WERI-Rb-1 (cell line): ENCODE measurements around the gene ZNF710.

Source experiments
- DNase-seq: peaks from one replicate; pipeline ENCODE4 v3.0.0-alpha.2; 2020
- H3K27ac ChIP-seq: fragments of 250-450 bp; sonication (Bioruptor Pico); 2 replicates; pipeline ENCODE4 v1.5.1; 2020; ENCODE audit warnings: mild to moderate bottlenecking, moderate library complexity
- H3K27me3 ChIP-seq: fragments of 250-450 bp; sonication (Bioruptor Pico); 2 replicates; pipeline ENCODE4 v1.5.1; 2021; ENCODE audit warnings: mild to moderate bottlenecking, low read depth, moderate library complexity; ENCODE audit not compliant: insufficient read depth, severe bottlenecking
- H3K36me3 ChIP-seq: fragments of 250-450 bp; sonication (Bioruptor Pico); 2 replicates; pipeline ENCODE4 v1.5.1; 2020; ENCODE audit warnings: mild to moderate bottlenecking, moderate library complexity
- H3K4me3 ChIP-seq: 2 replicates; pipeline ENCODE4 v1.5.1; 2011; ENCODE audit warnings: low read depth, mild to moderate bottlenecking, control low read depth, low read length
- H3K9me3 ChIP-seq: fragments of 250-450 bp; sonication (Bioruptor Pico); 2 replicates; pipeline ENCODE4 v1.5.1; 2021; ENCODE audit warnings: mild to moderate bottlenecking, moderate library complexity; ENCODE audit not compliant: severe bottlenecking
- TF ChIP-seq, protein P1 (sequence below): IDR thresholded peaks from 2 replicates; pipeline ENCODE4 v1.5.1; 2011; ENCODE audit warnings: low read depth, mild to moderate bottlenecking, control low read depth, inconsistent platforms, low read length

ZNF710 gene

DNA sequence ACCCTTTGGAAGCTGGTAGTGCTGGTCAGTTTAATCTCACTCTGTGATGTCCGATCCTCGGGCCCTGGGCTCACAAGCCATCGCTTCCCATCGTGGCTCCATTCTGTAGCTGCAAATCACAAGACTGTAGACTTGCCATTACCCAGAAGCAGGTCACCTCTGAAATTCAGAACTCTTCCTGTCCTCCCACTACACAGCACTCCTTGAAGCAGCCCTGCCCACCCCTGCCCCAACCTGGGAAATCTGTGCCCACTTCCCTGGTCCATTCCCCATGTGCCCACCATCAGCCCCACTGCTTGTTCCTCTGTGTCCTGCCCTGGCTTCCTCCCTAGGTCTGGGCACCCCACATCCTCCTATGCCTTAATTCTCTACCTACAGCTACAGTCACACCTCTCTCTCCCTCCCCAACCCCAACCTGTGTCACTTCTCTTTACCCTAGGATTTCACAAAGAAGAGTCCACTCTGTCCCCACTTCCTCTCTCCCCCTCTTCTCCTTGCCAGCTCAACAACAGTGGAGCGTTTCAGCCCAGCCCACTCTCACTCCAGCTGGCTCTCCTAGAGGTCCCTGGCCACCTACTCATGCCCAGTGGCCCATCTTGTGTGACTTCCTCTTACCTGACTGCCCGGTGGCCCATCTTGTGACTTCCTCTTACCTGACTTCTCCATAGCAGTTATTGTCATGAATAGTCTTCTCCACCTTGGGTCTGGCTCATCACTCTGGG lies 8.3 kb downstream of the ZNF710 start:
- H3K27me3 ChIP-seq = no peaks in the 10 kb centered on the region
- TF ChIP-seq, protein P1, sequence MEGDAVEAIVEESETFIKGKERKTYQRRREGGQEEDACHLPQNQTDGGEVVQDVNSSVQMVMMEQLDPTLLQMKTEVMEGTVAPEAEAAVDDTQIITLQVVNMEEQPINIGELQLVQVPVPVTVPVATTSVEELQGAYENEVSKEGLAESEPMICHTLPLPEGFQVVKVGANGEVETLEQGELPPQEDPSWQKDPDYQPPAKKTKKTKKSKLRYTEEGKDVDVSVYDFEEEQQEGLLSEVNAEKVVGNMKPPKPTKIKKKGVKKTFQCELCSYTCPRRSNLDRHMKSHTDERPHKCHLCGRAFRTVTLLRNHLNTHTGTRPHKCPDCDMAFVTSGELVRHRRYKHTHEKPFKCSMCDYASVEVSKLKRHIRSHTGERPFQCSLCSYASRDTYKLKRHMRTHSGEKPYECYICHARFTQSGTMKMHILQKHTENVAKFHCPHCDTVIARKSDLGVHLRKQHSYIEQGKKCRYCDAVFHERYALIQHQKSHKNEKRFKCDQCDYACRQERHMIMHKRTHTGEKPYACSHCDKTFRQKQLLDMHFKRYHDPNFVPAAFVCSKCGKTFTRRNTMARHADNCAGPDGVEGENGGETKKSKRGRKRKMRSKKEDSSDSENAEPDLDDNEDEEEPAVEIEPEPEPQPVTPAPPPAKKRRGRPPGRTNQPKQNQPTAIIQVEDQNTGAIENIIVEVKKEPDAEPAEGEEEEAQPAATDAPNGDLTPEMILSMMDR = no peak
- no peak overlapping the region for H3K27ac ChIP-seq
- H3K36me3 ChIP-seq = no peaks in the 10 kb centered on the region
- peaks cover 12% of the 10 kb centered on the region for H3K9me3 ChIP-seq
- H3K4me3 ChIP-seq = no peak overlapping the region
- DNase-seq = no peak

DNA sequence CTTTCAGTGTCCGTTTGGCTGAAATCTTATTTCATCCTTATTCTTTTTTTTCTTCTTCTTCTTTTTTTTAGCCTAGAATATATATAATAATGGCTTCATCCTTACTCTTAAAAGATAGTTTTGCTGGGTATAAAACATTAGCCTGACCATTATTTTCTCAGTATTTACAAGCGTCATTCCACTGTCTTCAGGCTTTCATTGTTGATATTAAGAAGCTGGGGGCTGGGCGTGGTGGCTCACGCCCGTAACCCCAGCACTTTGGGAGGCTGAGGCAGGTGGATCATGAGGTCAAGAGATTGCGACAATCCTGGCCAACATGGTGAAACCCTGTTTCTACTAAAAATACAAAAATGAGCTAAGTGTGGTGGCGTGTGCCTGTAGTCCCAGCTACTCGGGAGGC lies 10.6 kb downstream of the ZNF710 start:
- H3K27ac ChIP-seq = no peak overlapping the region
- no peaks in the 10 kb centered on the region for H3K36me3 ChIP-seq
- H3K9me3 ChIP-seq = peaks cover 12% of the 10 kb centered on the region
- H3K27me3 ChIP-seq = no peaks in the 10 kb centered on the region
- DNase-seq = no peak
- H3K4me3 ChIP-seq = no peak overlapping the region
- TF ChIP-seq, protein P1 = no peak

DNA sequence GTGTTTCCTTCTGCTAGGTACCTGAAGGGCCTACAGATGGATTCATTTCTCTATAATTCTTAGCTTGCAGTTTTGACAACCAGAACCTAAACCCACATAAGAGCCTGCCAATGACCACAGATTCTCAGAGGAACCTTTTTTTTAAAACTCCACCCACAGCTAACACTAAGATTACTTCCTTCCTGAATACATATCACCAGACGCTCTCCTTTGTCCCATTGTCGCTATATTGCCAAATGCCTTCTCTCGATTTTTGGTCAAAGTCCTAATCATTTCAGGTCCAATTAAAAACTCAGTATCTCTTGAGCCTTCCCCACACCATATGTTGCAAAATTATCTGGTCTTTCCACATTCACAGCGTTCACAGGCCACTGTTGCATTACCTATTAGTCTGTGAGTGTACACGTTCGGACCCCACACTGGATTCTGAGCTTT lies 12.4 kb downstream of the ZNF710 start:
- Histone ChIP-seq H3K27me3 (no peaks in the 10 kb centered on the region), H3K36me3 (no peaks in the 10 kb centered on the region), H3K27ac (no peak overlapping the region), H3K4me3 (no peak overlapping the region), H3K9me3 (peaks cover 12% of the 10 kb centered on the region)
- TF ChIP-seq, protein P1 = no peak
- DNase-seq = no peak

DNA sequence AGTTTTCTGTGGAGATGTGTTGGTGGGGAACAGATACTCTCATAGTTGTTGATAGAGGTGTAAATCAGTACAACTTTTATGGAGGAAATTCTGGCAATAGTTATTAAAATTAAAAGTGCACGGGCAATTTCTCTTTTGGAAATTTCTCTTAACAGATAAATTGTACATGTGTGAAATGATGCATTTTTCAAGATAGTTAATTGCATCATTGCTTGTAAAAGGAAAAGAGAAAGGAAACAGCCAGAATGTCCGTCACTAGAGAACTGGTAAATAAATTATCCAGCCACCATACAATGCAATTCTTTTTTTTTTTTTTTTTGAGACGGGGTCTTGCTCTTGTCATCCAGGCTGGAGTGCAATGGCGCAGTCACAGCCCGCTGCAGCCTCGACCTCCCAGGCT lies 14.2 kb downstream of the ZNF710 start:
- Histone ChIP-seq H3K9me3 (peaks cover 12% of the 10 kb centered on the region), H3K27ac (no peak overlapping the region), H3K36me3 (no peaks in the 10 kb centered on the region), H3K4me3 (no peak overlapping the region), H3K27me3 (no peaks in the 10 kb centered on the region)
- no peak for DNase-seq
- TF ChIP-seq, protein P1 = no peak

DNA sequence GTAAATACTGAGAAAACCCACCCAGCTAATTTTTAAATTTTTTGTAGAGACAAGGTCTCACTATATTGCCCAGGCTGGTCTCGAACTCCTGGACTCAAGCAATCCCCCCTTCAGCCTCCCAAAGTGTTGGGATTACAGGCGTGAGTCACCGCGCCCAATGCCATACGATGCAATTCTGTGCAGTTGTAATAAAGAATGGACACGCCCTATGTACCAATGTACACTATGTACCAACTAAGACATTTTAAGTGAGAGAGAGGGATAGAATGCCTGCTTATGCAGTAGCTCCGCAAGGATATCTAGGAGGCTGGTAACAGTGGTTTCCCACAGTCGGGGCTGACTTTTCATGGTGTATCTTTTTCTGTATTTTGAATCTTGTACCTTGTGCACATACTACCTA lies 14.6 kb downstream of the ZNF710 start:
- Histone ChIP-seq H3K4me3 (no peak overlapping the region), H3K36me3 (no peaks in the 10 kb centered on the region), H3K27me3 (no peaks in the 10 kb centered on the region), H3K27ac (no peak overlapping the region), H3K9me3 (peaks cover 12% of the 10 kb centered on the region)
- TF ChIP-seq, protein P1 = no peak
- no peak for DNase-seq

DNA sequence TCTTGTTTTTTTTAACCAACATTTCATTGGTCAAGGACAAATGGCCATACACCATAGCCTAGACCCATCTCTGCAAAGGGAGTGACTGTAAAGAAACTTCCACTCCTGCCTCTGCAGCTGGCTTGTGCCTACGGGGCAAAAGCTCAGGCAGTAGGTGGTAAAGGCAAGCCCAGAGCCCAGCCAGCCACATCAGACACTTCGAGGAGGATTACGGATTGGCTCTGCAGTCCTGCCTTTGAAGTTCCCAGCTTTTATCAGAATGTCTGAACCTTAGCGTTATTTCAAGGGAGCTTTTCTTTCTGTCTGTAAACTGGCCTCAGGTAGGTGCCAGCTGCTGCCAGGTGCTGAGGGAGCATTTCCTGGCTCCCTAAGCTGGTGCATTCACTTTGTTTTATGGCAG lies 15.6 kb downstream of the ZNF710 start:
- H3K27ac ChIP-seq = no peak overlapping the region
- no peaks in the 10 kb centered on the region for H3K36me3 ChIP-seq
- H3K4me3 ChIP-seq = no peak overlapping the region
- TF ChIP-seq, protein P1 = no peak
- no peaks in the 10 kb centered on the region for H3K27me3 ChIP-seq
- H3K9me3 ChIP-seq = peaks cover 6% of the 10 kb centered on the region
- DNase-seq = no peak
